HG03108 (cell line): Measurements from ENCODE around the gene TM4SF18.
A peak's percentile ranks its signal among the peaks of the same experiment; 100 is the strongest.

ENCODE experiments used
- ATAC-seq: cut with Tn5 transposase; IDR thresholded peaks from one replicate; pipeline ENCODE4 v1.9.1; 2021; ENCODE audit warnings: moderate library complexity; ENCODE audit not compliant: unreplicated experiment

The TM4SF18 gene

GRCh38 chr3:149291178-149291577 lies 42.3 kb downstream of the TM4SF18 start:
- no peak for ATAC-seq

DNA sequence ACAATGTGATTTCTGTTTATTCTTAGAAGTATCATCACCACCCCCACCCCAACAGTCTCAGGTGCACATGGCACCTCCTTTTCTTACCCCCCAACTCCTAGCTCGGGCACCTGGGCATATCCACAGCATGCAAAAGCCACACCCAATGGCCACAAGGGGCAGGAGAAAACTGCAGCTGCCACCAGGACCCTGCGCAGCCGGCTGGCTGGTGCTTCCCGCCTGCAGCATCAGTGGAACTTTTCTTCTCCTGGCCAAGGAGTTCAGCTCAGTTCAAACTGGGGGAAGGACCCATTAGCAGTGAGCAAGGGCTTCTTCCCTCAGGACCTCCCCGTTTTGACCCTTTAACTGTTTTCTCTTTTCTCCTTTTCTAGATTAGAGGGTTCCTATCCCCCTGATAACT lies 44.8 kb downstream of the TM4SF18 start:
- ATAC-seq, result no peak

DNA sequence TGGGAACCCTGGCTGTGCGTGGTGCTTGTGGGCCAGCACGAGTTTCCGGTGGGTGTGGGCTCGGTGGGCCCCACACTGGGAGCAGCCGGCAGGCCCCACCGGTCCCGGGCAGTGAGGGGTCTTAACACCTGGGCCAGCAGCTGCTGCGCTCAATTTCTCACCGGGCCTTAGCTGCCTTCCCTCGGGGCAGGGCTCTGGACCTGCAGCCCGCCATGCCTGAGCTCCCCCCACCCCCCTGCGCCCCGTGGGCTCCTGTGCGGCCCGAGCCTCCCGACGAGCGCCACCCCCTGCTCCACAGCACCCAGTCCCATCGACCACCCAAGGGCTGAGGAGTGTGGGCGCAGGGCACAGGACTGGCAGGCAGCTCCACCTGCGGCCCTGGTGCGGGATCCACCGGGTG lies 49.4 kb downstream of the TM4SF18 start:
- ATAC-seq, result no peak

GRCh38 chr3:149283401-149283800 lies 50.0 kb downstream of the TM4SF18 start:
- ATAC-seq, result no peak

GRCh38 chr3:149282836-149283235 lies 50.6 kb downstream of the TM4SF18 start:
- ATAC-seq, result no peak

- ATAC-seq, result no peak
These were observed 51.1 kb downstream of the TM4SF18 start for GRCh38 chr3:149282322-149282721.

DNA sequence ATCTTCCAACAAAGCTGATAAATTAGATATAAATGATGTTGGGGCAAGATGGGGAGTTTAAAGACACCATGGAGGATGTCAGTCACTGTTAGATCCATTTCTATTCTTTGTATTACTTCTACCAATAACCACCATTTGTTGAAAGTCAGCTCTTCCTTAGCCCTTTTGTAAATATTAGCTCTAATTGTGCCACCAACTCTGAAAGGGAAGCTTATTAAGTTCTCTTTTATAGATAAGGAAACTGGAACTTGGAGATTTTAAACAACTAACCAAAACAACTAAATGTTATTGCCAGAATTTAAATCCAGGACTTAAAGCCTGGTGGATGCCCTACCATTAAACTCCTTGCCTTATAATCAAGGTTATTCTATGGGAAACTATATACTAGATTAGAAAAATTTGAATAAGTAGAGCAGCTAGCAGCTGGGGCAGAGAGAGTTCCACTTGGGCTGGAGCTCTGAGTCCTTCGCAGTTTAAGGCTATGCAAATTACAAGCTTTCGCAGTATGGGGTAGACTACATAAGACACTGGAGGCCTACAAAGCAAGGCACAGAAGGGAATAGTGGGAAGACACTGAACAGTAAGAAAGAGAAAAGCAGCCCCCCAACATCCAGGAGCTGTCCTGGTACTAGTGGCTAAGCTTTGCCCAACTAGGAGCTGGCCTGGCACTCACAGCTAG lies 52.6 kb downstream of the TM4SF18 start:
- ATAC-seq, result no peak

- no peak for ATAC-seq
These were observed 54.5 kb downstream of the TM4SF18 start for GRCh38 chr3:149278911-149279310.

DNA sequence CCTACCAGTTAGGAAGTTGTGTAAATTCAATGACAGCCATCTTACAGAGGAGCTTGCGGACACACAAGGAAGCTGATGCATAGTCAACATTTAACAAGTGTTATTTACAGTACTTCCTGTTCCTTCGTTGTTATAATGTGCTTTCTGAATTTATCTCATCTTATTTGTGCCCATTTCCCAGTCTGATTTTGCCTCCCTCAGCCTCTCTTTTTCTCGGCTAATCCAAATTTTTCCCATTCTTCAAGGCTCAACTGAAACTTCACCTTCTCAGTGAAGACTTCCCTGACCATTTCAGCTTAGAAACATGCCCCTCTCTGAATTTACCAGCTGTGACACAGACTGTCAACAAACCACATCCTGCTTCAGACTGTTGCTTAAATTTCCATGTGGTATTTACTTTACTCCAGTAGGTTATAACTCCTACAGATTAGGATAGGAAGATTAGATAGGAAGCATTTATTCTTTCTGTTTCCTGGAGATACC lies 56.1 kb downstream of the TM4SF18 start:
- peak; percentile 82 for ATAC-seq

DNA sequence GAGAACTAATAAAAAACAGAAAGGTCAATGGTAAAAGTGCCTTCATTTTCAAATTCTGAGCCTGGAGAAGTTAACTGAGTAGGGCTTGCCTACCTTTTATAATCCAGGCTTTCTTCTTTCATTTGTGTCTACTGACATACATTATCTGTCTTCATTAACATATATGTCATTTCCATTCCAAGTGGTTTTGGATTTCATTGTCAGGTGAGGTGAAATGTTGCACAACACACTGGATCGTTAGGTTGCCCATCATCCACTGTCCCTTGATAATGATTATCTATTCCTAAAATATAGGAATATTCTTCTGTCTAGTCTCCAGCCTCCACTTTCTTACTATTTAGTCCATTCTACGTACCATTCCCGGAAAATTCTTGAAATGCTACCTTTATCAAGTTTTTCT lies 56.8 kb downstream of the TM4SF18 start:
- no peak for ATAC-seq

DNA sequence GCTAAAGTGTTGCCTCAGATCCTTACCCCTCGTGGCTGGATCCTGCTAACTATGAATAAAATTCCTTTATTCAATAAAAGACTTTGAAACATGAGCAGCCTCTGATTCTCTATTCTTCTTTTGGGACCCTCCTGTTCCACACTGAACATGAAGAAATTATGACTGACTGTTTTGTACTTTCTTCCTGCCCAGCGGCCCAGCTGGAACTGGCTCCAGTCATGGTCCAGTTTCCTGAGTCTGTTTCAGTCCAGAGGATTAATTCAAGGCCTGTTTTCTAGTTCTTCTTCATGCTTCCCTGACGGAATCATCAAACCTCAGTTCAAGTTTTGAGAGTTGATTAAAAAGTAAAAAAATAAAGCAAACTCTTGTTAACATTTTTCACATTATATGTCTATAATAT lies 59.2 kb downstream of the TM4SF18 start:
- no peak for ATAC-seq

DNA sequence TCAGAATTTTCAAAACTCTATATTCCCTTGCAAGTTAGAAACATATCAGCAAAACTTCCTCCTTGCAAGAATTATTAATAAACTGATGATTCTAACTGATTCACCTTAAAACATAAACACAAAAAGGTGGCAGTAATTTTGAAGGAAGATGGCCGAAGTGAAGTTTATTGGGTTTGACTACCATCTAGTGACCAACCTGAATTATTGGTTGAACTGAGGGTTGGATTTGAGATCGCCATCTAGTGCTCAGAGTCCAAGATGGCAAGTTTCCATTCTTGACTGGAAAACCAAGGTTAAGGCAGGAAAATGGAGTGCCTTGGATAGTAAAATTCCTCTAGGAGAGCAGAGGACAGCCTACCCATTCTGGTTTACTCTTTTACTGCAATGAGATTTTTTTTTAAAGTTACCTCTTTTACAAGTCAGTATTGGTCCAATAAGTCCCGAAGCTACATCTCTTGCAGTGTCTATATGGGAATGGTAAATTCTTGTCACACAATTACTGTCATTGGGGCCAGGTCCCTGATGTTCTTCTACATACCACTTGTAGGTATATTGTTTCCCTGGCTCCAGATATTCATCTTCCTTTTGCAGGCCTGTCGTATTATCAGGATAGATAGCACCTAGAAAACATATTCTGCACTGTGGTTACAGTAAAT lies 60.2 kb downstream of the TM4SF18 start:
- peak; percentile 54 for ATAC-seq

GRCh38 chr3:149271669-149272068 lies 61.8 kb downstream of the TM4SF18 start:
- ATAC-seq, result no peak

DNA sequence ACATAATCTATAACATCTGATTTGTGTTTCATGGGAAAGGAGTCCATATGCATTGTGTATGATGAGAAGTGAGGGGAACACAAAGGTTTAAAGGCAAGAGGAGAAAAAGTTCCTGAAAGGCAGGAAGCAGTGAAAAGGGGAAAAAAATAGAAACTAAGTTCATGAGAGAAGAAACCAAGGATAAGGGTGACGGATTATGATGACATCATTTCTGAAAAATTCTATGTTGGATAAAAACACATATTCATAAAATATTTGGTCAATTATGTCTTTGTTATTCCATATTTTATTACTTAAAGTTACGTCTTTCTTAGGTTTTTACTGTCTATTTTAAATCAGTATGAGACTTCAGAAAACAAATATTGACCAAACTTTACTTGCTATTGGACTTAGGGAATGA lies 63.3 kb downstream of the TM4SF18 start:
- ATAC-seq, result no peak

DNA sequence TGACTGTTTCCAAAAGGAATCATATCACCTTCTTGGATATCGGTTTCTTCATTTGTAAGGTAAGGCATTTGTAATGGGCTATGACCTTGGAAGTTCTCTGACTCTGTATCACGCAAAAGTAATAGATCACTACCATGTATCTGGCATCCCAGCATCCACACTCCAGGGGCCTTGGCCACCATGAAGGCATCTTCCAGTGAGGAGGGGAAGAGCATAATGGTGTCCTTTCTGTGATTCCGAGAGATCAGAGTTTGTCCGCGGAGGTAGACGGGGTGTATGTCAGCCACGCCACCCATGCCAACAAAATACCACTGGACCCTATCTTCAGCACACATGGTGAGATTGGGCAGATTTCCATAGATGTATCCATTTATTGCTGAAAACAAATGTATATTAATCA lies 63.7 kb downstream of the TM4SF18 start:
- ATAC-seq, result no peak
